ENCODE data around the gene HTR3B. TPM values are rescaled to one million over a fixed set of nuclear protein-coding genes. Genes with fewer than 3 reads are reported as not detected.

HTR3B gene
- polyA plus RNA-seq, 2 of the 4 experiments (the other 2 are of a cell fraction): not detected

DNA sequence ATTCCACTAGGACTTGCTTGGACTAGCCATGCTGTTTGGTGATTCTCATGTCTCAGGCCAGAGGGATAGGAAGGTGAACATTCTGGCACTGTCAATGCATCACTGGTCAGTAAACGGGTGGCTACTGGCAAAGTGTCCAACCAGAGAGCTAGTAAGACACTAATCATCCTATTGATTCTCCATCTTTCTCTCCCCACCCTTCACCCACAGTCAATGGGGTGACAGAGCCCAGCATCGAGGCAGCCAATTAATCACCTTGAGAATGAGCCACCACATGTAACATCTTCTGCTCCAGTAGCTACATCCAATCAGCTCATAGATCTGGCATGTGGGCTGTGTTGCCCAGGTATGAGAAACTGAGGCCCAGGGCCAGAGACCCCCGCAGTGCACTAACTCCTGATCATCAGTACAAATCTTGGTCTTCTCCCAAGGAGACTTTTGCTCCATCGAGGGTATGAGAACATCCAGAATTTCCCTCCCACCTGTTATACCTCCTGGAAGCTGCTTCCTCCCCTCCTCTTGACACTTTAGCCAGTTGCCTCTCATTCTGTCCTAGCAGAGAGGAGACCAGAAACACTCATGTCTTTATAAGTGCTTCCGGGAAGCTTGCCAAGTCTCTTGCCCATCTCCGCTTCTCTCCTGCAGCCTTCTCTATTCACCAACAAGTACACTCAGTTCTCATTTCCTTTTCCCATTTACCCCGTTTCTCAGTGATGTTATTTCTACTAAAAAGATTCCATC lies 87.3 kb downstream of the HTR3B start:
- Histone ChIP-seq H3K4me1 (no peaks in the 10 kb centered on the region), H3K4me3 (no peak overlapping the region), H3K27ac (no peak overlapping the region), H3K9me3 (no peaks in the 10 kb centered on the region), H3K4me2 (no peak overlapping the region)
- ChIA-PET POLR2A (no interaction called here), CTCF (interaction anchor here (1.0 to 12.6 kb wide), 5 partner anchors 44 to 270 kb away, joined by 3 to 315 read pairs (median 26); no protein-coding TSS in a partner anchor)
- TF ChIP-seq HEYL (CRISPR knock-in tag; IDR thresholded peaks at IDR 0.05): no peak
- no peak for TF ChIP-seq FOXS1 (CRISPR knock-in tag; IDR thresholded peaks at IDR 0.05)
- no peak for TF ChIP-seq ZFP36 (IDR thresholded peaks at IDR 0.05; ENCODE audit: borderline replicate concordance, partially characterized antibody)
- no peak for TF ChIP-seq ESRRA (IDR thresholded peaks at IDR 0.05; ENCODE audit: borderline replicate concordance, low read length)
- TF ChIP-seq, protein P1, sequence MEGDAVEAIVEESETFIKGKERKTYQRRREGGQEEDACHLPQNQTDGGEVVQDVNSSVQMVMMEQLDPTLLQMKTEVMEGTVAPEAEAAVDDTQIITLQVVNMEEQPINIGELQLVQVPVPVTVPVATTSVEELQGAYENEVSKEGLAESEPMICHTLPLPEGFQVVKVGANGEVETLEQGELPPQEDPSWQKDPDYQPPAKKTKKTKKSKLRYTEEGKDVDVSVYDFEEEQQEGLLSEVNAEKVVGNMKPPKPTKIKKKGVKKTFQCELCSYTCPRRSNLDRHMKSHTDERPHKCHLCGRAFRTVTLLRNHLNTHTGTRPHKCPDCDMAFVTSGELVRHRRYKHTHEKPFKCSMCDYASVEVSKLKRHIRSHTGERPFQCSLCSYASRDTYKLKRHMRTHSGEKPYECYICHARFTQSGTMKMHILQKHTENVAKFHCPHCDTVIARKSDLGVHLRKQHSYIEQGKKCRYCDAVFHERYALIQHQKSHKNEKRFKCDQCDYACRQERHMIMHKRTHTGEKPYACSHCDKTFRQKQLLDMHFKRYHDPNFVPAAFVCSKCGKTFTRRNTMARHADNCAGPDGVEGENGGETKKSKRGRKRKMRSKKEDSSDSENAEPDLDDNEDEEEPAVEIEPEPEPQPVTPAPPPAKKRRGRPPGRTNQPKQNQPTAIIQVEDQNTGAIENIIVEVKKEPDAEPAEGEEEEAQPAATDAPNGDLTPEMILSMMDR (IDR thresholded peaks at IDR 0.05): no peak
- TF ChIP-seq KDM5A (IDR thresholded peaks at IDR 0.05): no peak
- no peak for TF ChIP-seq REST (IDR thresholded peaks at IDR 0.05)
- TF ChIP-seq CBX2 (IDR thresholded peaks at IDR 0.05; ENCODE audit: borderline replicate concordance, low read depth): no peak
- no peak for TF ChIP-seq FOSL2 (IDR thresholded peaks at IDR 0.05)
- TF ChIP-seq FOSL2 (CRISPR knock-in tag; IDR thresholded peaks at IDR 0.05): no peak
- no peak for TF ChIP-seq HDAC2 (IDR thresholded peaks at IDR 0.05)
- TF ChIP-seq HMGXB4 (CRISPR knock-in tag; IDR thresholded peaks at IDR 0.05; ENCODE audit: borderline replicate concordance): no peak
- TF ChIP-seq JUN (IDR thresholded peaks at IDR 0.05): no peak
- TF ChIP-seq RFX5 (IDR thresholded peaks at IDR 0.05): no peak
- TF ChIP-seq, protein P2, sequence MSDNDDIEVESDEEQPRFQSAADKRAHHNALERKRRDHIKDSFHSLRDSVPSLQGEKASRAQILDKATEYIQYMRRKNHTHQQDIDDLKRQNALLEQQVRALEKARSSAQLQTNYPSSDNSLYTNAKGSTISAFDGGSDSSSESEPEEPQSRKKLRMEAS (IDR thresholded peaks at IDR 0.05): no peak
- TF ChIP-seq, protein P3, sequence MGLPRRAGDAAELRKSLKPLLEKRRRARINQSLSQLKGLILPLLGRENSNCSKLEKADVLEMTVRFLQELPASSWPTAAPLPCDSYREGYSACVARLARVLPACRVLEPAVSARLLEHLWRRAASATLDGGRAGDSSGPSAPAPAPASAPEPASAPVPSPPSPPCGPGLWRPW (IDR thresholded peaks at IDR 0.05): no peak
- TF ChIP-seq, protein P4, sequence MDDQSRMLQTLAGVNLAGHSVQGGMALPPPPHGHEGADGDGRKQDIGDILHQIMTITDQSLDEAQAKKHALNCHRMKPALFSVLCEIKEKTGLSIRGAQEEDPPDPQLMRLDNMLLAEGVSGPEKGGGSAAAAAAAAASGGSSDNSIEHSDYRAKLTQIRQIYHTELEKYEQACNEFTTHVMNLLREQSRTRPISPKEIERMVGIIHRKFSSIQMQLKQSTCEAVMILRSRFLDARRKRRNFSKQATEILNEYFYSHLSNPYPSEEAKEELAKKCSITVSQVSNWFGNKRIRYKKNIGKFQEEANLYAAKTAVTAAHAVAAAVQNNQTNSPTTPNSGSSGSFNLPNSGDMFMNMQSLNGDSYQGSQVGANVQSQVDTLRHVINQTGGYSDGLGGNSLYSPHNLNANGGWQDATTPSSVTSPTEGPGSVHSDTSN (IDR thresholded peaks at IDR 0.05): no peak
- no peak for TF ChIP-seq E2F6 (IDR thresholded peaks at IDR 0.05; ENCODE audit: borderline replicate concordance, low read depth)
- TF ChIP-seq CEBPB (IDR thresholded peaks at IDR 0.05): no peak
- TF ChIP-seq, protein P5, sequence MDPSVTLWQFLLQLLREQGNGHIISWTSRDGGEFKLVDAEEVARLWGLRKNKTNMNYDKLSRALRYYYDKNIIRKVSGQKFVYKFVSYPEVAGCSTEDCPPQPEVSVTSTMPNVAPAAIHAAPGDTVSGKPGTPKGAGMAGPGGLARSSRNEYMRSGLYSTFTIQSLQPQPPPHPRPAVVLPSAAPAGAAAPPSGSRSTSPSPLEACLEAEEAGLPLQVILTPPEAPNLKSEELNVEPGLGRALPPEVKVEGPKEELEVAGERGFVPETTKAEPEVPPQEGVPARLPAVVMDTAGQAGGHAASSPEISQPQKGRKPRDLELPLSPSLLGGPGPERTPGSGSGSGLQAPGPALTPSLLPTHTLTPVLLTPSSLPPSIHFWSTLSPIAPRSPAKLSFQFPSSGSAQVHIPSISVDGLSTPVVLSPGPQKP (IDR thresholded peaks at IDR 0.05; ENCODE audit: low read depth, low read length): no peak
- WGBS (ENCODE audit: missing lambda C conversion rate): 2% methylated on average over 7 of the region's 7 CpGs
- ATAC-seq (no peak), DNase-seq (ENCODE audit: low read depth in 1 of 2, low spot score in 1 of 2) (no peak), FAIRE-seq (no peak)
